H1 (cell line): Measurements from ENCODE around the gene CENPP. TPM values are rescaled to one million over a fixed set of nuclear protein-coding genes. Genes with fewer than 3 reads are reported as not detected.

Experiments used
- CTCF ChIA-PET: fragments of 300-600 bp; sonication (Branson Sonifier 250); formaldehyde crosslinking; loops from one replicate; lab custom pipeline; 2021; ENCODE audit not compliant: partially characterized antibody; lab: Charles Lee
- POLR2A ChIA-PET: fragments of 300-600 bp; sonication (Branson Sonifier 250); formaldehyde crosslinking; loops from one replicate; lab custom pipeline; 2021; ENCODE audit warnings: inconsistent platforms; ENCODE audit not compliant: partially characterized antibody; lab: Charles Lee
- DNase-seq, 2 experiments: peaks; one replicate each; pipeline versions ENCODE4 v3.0.0 to v3.0.0-alpha.2; 2010 to 2022; ENCODE audit warnings: low spot score in 2 of 2, low read depth in 1 of 2, mixed read lengths in 1 of 2
- FAIRE-seq: peaks from 2 replicates; lab custom pipeline; 2011; peaks lifted over from hg19 to GRCh38; lab: Jason Lieb, UNC
- H2AFZ ChIP-seq: 2 replicates; pipeline ENCODE4 v1.8.1; 2012; ENCODE audit warnings: low read length, inconsistent platforms
- H2AK5ac ChIP-seq: 2 replicates; pipeline ENCODE4 v1.6.1; 2013; ENCODE audit warnings: low read depth, low read length
- H2BK120ac ChIP-seq: replicated peaks from 2 replicates; pipeline ENCODE3; 2013; ENCODE audit warnings: low read depth, low read length, inconsistent platforms
- H2BK12ac ChIP-seq: 2 replicates; pipeline ENCODE4 v1.6.1; 2013; ENCODE audit warnings: low read depth, low read length
- H2BK15ac ChIP-seq: 2 replicates; pipeline ENCODE4 v1.6.1; 2013; ENCODE audit warnings: low read length
- H2BK20ac ChIP-seq: 2 replicates; pipeline ENCODE4 v1.6.1; 2013; ENCODE audit warnings: low read length
- H2BK5ac ChIP-seq: 2 replicates; pipeline ENCODE4 v1.6.1; 2013; ENCODE audit warnings: low read depth, low read length
- H3K14ac ChIP-seq: 2 replicates; pipeline ENCODE4 v1.6.1; 2013; ENCODE audit warnings: inconsistent platforms; ENCODE audit not compliant: insufficient read length
- H3K18ac ChIP-seq: 2 replicates; pipeline ENCODE4 v1.6.1; 2013; ENCODE audit warnings: low read length; ENCODE audit errors: extremely low read depth
- H3K23ac ChIP-seq: 2 replicates; pipeline ENCODE4 v1.6.1; 2013; ENCODE audit warnings: inconsistent platforms; ENCODE audit not compliant: insufficient read length
- H3K23me2 ChIP-seq: 2 replicates; pipeline ENCODE4 v1.6.1; 2013; ENCODE audit warnings: low read depth, low read length
- H3K27ac ChIP-seq: 2 replicates; pipeline ENCODE4 v1.6.1; 2011; ENCODE audit warnings: low read depth, low read length, inconsistent platforms
- H3K27me3 ChIP-seq, 4 experiments: replicated peaks in 1 of 4; 1 replicate in 1 of 4; 2 replicates in 3 of 4; pipeline versions ENCODE4 v1.6.1 to v1.8.1; 2011 to 2013; ENCODE audit warnings: low read length in 3 of 4, mild to moderate bottlenecking in 3 of 4, inconsistent platforms in 2 of 4, mixed read lengths in 2 of 4, moderate library complexity in 1 of 4; ENCODE audit not compliant: control insufficient read depth in 3 of 4, insufficient read depth in 3 of 4; ENCODE audit errors: extremely low read depth in 1 of 4
- H3K36me3 ChIP-seq, 4 experiments: 2 replicates each; pipeline versions ENCODE4 v1.6.1 to v1.8.1; 2011 to 2013; ENCODE audit warnings: mild to moderate bottlenecking in 4 of 4, low read length in 3 of 4, moderate library complexity in 2 of 4, control low read depth in 1 of 4, inconsistent platforms in 1 of 4; ENCODE audit not compliant: insufficient read depth in 4 of 4, control insufficient read depth in 2 of 4
- H3K4ac ChIP-seq: replicated peaks from 2 replicates; pipeline ENCODE3; 2013; ENCODE audit warnings: low read length, low read depth, mixed read lengths, inconsistent platforms; ENCODE audit not compliant: insufficient read length
- H3K4me1 ChIP-seq, 4 experiments: replicated peaks in 1 of 4; 1 replicate in 1 of 4; 2 replicates in 3 of 4; pipeline versions ENCODE4 v1.6.1 to v1.8.1; 2011 to 2013; ENCODE audit warnings: low read length in 3 of 4, inconsistent platforms in 2 of 4, mixed read lengths in 1 of 4; ENCODE audit not compliant: insufficient read depth in 4 of 4, control insufficient read depth in 3 of 4
- H3K4me2 ChIP-seq, 2 experiments: 2 replicates each; pipeline versions ENCODE4 v1.6.1 to v1.8.1; 2011 to 2013; ENCODE audit warnings: low read depth in 2 of 2, low read length in 2 of 2, control low read depth in 1 of 2, inconsistent platforms in 1 of 2, mild to moderate bottlenecking in 1 of 2; ENCODE audit not compliant: insufficient read depth in 1 of 2
- H3K4me3 ChIP-seq, 4 experiments: fragments of 200-600, 300-600 bp in 1 of 4; sonication (generic), shearing (Covaris generic), sonication (Bioruptor Twin) in 1 of 4; 2 replicates each; pipeline versions ENCODE4 v1.5.1 to v1.8.1; 2011 to 2016; ENCODE audit warnings: low read length in 4 of 4, low read depth in 3 of 4, control low read depth in 2 of 4, inconsistent platforms in 2 of 4, mild to moderate bottlenecking in 2 of 4, mixed read lengths in 1 of 4, moderate library complexity in 1 of 4; ENCODE audit not compliant: insufficient read depth in 2 of 4; ENCODE audit errors: extremely low read depth in 1 of 4
- H3K56ac ChIP-seq: replicated peaks from 2 replicates; pipeline ENCODE3; 2013; ENCODE audit warnings: low read depth, mild to moderate bottlenecking, mixed read lengths, low read length, inconsistent platforms; ENCODE audit not compliant: insufficient read length
- H3K79me1 ChIP-seq: 2 replicates; pipeline ENCODE4 v1.6.1; 2013; ENCODE audit warnings: low read depth, low read length, control low read depth
- H3K79me2 ChIP-seq, 2 experiments: 2 replicates each; pipeline versions ENCODE4 v1.6.1 to v1.8.1; 2012 to 2013; ENCODE audit warnings: low read length in 2 of 2, mild to moderate bottlenecking in 2 of 2, inconsistent platforms in 1 of 2; ENCODE audit not compliant: insufficient read depth in 2 of 2, control insufficient read depth in 1 of 2
- H3K9ac ChIP-seq, 4 experiments: replicated peaks in 1 of 4; 1 replicate in 1 of 4; 2 replicates in 3 of 4; pipeline versions ENCODE4 v1.6.1 to v1.8.1; 2011 to 2013; ENCODE audit warnings: low read depth in 3 of 4, low read length in 3 of 4, control low read depth in 2 of 4, mild to moderate bottlenecking in 2 of 4, moderate library complexity in 2 of 4, inconsistent platforms in 1 of 4; ENCODE audit errors: extremely low read depth in 1 of 4
- H3K9me3 ChIP-seq, 2 experiments: 2 replicates each; pipeline versions ENCODE4 v1.6.1 to v1.8.1; 2012 to 2013; ENCODE audit warnings: mild to moderate bottlenecking in 2 of 2, moderate library complexity in 2 of 2, control low read depth in 1 of 2, inconsistent platforms in 1 of 2, low read depth in 1 of 2, low read length in 1 of 2, mixed read lengths in 1 of 2; ENCODE audit not compliant: insufficient read depth in 2 of 2
- H4K20me1 ChIP-seq, 2 experiments: replicated peaks in 1 of 2; 2 replicates each; pipeline versions ENCODE3 to v1.8.1; 2011 to 2013; ENCODE audit warnings: inconsistent platforms in 2 of 2, low read length in 2 of 2, mild to moderate bottlenecking in 1 of 2; ENCODE audit not compliant: insufficient read depth in 2 of 2, control insufficient read depth in 1 of 2
- H4K5ac ChIP-seq: 2 replicates; pipeline ENCODE4 v1.6.1; 2013; ENCODE audit warnings: low read length, low read depth, mixed read lengths, inconsistent platforms; ENCODE audit not compliant: insufficient read length
- H4K8ac ChIP-seq: 2 replicates; pipeline ENCODE4 v1.8.0; 2013; ENCODE audit warnings: mild to moderate bottlenecking, moderate library complexity, low read length, inconsistent platforms; ENCODE audit not compliant: insufficient read depth; ENCODE audit errors: extremely low read depth
- H4K91ac ChIP-seq: replicated peaks from 2 replicates; pipeline ENCODE3; 2013; ENCODE audit warnings: low read length, mixed read lengths, inconsistent platforms; ENCODE audit not compliant: insufficient read length
- CBX5 ChIP-seq: fragments of 300-800, 300-1000 bp; sonication (generic); IDR thresholded peaks from 2 replicates; pipeline ENCODE4 v1.7.1; 2016; ENCODE audit warnings: antibody characterized with exemption, low read length, low read depth
- CBX8 ChIP-seq: fragments of 300-800, 300-1000 bp; sonication (generic); IDR thresholded peaks from 2 replicates; pipeline ENCODE4 v1.7.1; 2016; ENCODE audit warnings: low read depth, low read length, borderline replicate concordance
- CHD2 ChIP-seq: IDR thresholded peaks from 2 replicates; pipeline ENCODE4 v1.6.1; 2012; ENCODE audit warnings: low read length, improper control_type of control experiment
- KDM1A ChIP-seq: fragments of 200-600, 300-600 bp; sonication (generic); IDR thresholded peaks from 2 replicates; pipeline ENCODE4 v1.7.1; 2016; ENCODE audit warnings: mild to moderate bottlenecking, low read length, borderline replicate concordance
- SIN3A ChIP-seq, 2 experiments: IDR thresholded peaks in 1 of 2; conservative IDR thresholded peaks in 1 of 2; 2 replicates each; pipeline ENCODE4 v1.6.1; 2011 to 2012; ENCODE audit warnings: low read length in 2 of 2, improper control_type of control experiment in 1 of 2, low read depth in 1 of 2, mild to moderate bottlenecking in 1 of 2
- TCF12 ChIP-seq: IDR thresholded peaks from 2 replicates; pipeline ENCODE4 v1.6.1; 2011; ENCODE audit warnings: low read depth, mild to moderate bottlenecking, low read length
- WGBS, 2 experiments: shearing (Covaris generic) in 1 of 2; methylation state at CpG; one replicate each; pipeline versions ENCODE4 v1.1.6 to v1.1.7; 2013 to 2015; ENCODE audit warnings: low lambda C conversion rate in 2 of 2, mixed read lengths in 2 of 2, inconsistent platforms in 1 of 2, low coverage in 1 of 2, missing lambda C conversion rate in 1 of 2; ENCODE audit not compliant: insufficient replicate concordance in 2 of 2, insufficient coverage in 1 of 2, insufficient read length in 1 of 2; ENCODE audit errors: extremely low coverage in 1 of 2, missing lambda C conversion rate in 1 of 2; 5-methylcytosine and 5-hydroxymethylcytosine counted together
- polyA plus RNA-seq, 7 experiments: library from polyadenylated mRNA; depleted of rRNA in 3 of 7; stranded (reverse) in 5 of 7; unstranded in 2 of 7; fragments of >200 nt in 5 of 7; fragments of 200-250 nt in 2 of 7; gene quantifications; 1 replicate in 5 of 7; 2 replicates in 1 of 7; 4 replicates in 1 of 7; pipeline versions ENCODE4 v1.2.1 to v1.2.3, GENCODE V29; 2011 to 2013; ENCODE audit warnings: missing spikeins in 2 of 7, mixed read lengths in 2 of 7
- total RNA-seq: library from RNA; stranded (reverse); fragmentation: NEBNext Ultra II Directional; extraction: Animal tissue kit (Norgen Biotek cat#: 25700); gene quantifications from 2 replicates; pipeline ENCODE4 v1.2.1, GENCODE V29; 2021

Gene CENPP
- total and polyA plus RNA-seq, 2 of the 8 experiments (the other 6 are each of a cell fraction or from before 2014, with no cell fraction given): 2.7 to 10.8 TPM

DNA sequence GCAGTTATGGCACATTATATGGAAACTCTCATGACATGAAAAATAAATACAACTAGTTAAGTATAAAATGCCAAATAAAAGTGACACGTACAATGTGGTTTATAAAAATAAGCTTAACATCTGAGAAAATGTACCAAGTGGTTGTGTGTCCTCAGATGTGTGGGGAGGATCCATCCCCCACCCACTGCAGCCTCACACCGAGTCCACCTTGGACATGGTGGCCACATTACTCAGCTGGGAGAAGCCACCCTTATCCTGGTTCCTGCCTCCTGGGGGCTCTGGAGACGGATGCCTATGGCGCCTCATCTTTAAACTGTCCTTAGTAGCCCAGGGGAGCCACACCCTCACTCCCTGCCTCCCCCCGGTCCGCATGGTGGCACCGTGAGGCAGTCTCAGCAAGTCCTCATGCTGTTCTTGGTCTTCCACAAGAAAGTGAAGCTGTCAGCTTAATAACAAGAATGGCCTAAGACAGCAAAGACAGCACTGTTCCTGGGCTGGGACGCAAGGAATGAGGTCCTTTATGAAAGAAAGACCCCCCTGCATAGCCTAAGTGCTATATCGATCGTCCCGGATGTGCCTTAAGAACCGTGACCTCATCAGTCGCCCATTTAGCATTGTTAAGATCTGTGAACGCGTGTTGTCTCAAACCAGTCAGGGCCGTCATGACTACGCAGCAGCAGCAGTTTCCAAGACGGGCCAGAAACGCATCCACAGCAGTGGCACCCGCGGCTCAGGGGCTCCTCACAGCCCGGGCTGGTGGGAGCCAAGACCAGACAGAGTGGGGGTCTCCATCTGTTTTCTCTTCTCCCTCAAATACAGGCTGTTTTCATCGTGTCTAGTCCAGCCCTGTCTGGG, 287.7 kb downstream of the CENPP start:
- POLR2A ChIA-PET: interaction anchor here (0.8 to 1.3 kb wide), 2 partner anchors 17 to 288 kb away, joined by 3 read pairs; partner anchors contain the start of gene NOL8
- Histone ChIP-seq H3K9ac (no peak overlapping the region), H3K36me3 (peaks cover 5 to 19% (median 13%) of the 10 kb centered on the region in 4 experiments; a peak in 6 of 8 replicates), H2AK5ac (no peak overlapping the region), H3K56ac (no peak overlapping the region), H3K79me2 (no peaks in the 10 kb centered on the region), H2AFZ (no peak overlapping the region), H4K20me1 (no peaks in the 10 kb centered on the region), H3K14ac (no peak overlapping the region), H2BK12ac (no peak overlapping the region), H2BK5ac (no peak overlapping the region), H3K23me2 (no peaks in the 10 kb centered on the region), H3K4me1 (no peaks in the 10 kb centered on the region)
- no peak for DNase-seq
- FAIRE-seq: no peak
- TF ChIP-seq CBX8: no peak
- no peak for TF ChIP-seq SIN3A (conservative IDR thresholded peaks at IDR 0.05 in 1 of 2, IDR thresholded peaks at IDR 0.05 in 1 of 2; ENCODE audit: low read depth in 1 of 2, low read length in 2 of 2)
- no peak for TF ChIP-seq CBX5
- TF ChIP-seq CHD2: no peak
- no peak for TF ChIP-seq TCF12
- no peak for TF ChIP-seq KDM1A
- TF ChIP-seq, all 59 proteins: peak for 0
- Histone ChIP-seq H3K4me2 (no peak overlapping the region), H2BK15ac (no peak overlapping the region), H4K91ac (no peak overlapping the region), H3K79me1 (no peaks in the 10 kb centered on the region), H3K4me3 (no peak overlapping the region), H3K9me3 (no peaks in the 10 kb centered on the region), H3K18ac (no peak overlapping the region), H3K23ac (no peak overlapping the region), H2BK20ac (no peak overlapping the region), H4K5ac (no peak overlapping the region), H3K27ac (no peak overlapping the region), H3K27me3 (no peaks in the 10 kb centered on the region), H3K4ac (no peak overlapping the region), H2BK120ac (no peak overlapping the region), H4K8ac (no peak overlapping the region)
- CTCF ChIA-PET: interaction anchor here (1.0 kb wide), 1 partner anchor 286 kb away, joined by 3 read pairs; no protein-coding TSS in a partner anchor
- WGBS, 2 experiments: 94% methylated on average over 23 of the region's 23 CpGs; no CpG with 5 or more reads in 1 of the 2 experiments
